ENCODE data around the gene TWIST2. TPM values are rescaled to one million over a fixed set of nuclear protein-coding genes. Genes with fewer than 3 reads are reported as not detected.

Gene TWIST2
- total RNA-seq, 3 donors from 2014 or later: 1.1 to 13.4 (median 3.1) TPM

DNA sequence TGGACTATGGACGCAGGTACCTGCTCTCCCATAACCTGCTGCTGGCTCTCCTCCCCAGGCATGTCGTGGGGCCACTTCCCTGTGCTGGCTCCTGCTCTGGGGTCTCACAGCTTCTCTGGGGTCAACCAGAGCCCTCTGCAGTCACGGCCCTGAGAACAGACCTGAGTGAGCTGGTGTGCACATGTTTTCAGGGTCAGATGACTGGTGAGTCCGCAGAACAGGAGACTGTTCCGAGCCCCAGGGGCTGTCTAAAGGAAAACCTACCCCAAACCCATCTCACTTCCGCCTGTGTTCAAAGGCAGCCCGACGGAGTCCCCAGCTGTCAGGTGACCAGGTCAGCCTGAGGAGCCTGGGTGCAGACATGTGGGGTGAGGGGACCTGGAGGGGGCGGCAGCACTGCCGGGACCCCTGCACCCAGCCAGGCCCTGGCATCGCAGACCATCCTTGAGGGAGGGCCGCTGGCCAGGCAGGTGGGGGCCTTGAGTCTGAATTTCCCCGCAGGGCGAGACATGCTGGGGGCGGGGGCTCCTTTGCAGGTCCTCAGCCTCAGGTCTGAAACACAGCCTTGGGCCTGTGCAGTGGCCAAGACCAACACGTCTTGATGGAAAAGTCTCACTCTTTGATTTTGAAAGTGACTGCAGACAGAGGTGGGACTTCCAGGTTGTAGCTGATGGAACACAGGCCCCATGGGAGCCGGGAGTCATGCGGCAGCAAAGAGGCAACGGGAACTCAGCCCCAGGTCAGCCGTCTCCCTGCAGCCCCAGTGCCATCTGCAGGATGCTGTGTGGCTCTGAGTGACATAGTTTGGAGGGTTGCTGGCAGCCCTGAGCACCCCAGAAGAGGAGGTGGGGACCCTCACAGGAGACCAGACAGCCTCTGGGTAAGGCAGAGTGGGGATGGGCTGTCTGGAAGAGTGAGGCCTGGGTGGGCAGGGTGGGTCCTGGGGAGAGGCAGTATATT is 65.3 kb downstream of the TWIST2 start:
- TF ChIP-seq, protein P1, sequence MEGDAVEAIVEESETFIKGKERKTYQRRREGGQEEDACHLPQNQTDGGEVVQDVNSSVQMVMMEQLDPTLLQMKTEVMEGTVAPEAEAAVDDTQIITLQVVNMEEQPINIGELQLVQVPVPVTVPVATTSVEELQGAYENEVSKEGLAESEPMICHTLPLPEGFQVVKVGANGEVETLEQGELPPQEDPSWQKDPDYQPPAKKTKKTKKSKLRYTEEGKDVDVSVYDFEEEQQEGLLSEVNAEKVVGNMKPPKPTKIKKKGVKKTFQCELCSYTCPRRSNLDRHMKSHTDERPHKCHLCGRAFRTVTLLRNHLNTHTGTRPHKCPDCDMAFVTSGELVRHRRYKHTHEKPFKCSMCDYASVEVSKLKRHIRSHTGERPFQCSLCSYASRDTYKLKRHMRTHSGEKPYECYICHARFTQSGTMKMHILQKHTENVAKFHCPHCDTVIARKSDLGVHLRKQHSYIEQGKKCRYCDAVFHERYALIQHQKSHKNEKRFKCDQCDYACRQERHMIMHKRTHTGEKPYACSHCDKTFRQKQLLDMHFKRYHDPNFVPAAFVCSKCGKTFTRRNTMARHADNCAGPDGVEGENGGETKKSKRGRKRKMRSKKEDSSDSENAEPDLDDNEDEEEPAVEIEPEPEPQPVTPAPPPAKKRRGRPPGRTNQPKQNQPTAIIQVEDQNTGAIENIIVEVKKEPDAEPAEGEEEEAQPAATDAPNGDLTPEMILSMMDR (IDR thresholded peaks at IDR 0.05): no peak
- Histone ChIP-seq H3K4me1 (ENCODE audit: low read depth) (no peaks in the 10 kb centered on the region), H3K4me3 (no peak overlapping the region), H3K9me3 (no peaks in the 10 kb centered on the region), H3K36me3 (ENCODE audit: low read depth) (no peaks in the 10 kb centered on the region)
- ATAC-seq: no peak
- intact Hi-C loops (cut with DNase I, micrococcal nuclease): no loop called here
- no peak for DNase-seq

DNA sequence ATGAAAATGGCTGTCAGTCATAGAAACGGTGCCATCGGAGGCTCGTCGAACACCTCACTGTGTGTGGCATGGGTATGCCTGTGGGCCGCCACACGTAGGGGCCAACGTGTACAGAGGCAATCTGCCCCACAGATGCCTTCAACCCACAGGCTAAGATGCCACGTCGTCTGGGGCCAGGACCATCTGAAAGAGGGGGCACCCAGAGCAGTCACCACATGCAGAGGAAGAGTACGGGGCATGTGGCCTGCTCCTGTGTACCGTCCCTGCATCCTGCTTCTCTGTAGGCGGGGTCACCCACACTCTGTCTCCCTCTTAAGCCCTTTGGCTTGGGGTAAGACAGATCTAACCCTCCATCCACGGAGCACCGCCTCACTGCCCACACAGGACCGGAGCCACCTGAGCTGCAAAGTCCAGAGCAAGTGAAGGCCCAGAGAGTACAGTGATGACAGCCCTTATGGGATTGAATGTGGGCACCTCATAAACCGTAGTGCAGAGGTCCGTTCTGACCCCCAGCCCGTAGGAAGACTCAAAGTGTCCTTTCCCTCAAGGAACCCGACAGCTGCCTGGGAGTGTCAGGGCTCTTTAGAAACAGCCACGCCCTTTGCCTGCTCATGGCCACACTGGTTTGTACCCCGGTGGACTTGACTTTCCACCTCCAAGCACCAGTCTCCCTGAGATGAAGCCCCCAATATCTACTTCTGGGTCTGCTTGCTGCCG is 66.2 kb downstream of the TWIST2 start:
- Histone ChIP-seq H3K9me3 (no peaks in the 10 kb centered on the region), H3K36me3 (ENCODE audit: low read depth) (no peaks in the 10 kb centered on the region), H3K4me3 (no peak overlapping the region), H3K4me1 (ENCODE audit: low read depth) (no peaks in the 10 kb centered on the region)
- DNase-seq (no peak), ATAC-seq (no peak)
- intact Hi-C loops (cut with DNase I, micrococcal nuclease): no loop called here
- TF ChIP-seq, protein P1 (IDR thresholded peaks at IDR 0.05): no peak

DNA sequence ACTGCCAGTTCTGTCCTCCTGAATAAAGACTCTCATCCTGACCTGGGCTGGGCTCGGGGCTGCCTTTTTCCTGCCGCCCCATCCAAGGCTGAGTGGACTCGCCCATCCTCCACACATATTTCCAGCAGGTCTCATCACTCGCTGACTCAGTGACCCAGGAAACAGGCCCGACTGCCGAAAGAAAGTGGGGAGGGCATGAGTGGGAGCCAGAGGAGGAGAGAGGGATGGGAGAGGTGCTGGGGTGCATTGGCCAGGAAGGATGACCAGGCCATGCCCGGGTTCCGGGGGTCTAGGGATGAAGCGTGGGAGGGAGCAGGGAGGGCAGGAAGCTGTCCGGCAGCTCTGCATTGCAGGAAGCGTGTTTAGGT is 66.7 kb downstream of the TWIST2 start:
- Histone ChIP-seq H3K4me1 (ENCODE audit: low read depth) (no peaks in the 10 kb centered on the region), H3K4me3 (no peak overlapping the region), H3K36me3 (ENCODE audit: low read depth) (no peaks in the 10 kb centered on the region), H3K9me3 (no peaks in the 10 kb centered on the region)
- intact Hi-C loops (cut with DNase I, micrococcal nuclease): no loop called here
- ATAC-seq: no peak
- TF ChIP-seq, protein P1 (IDR thresholded peaks at IDR 0.05): no peak
- DNase-seq: no peak

DNA sequence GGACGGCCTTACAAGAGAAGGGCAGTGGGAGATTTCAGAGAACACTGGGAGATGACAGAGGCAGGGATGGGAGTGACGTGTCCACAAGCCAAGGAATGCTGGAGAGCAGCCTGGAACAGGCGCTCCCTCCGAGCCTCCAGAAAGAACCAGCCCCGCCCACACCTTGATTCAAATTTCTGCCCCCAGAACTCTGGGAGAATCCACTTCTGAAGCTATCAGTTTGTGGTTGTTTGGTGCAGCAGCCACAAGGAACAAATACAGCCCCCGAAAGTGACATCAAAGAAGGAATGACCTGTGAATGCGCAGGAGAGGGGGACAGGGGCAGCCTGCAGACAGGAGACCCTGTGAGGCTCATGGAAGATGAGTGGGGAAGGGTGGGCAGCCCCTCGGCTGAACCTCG is 67.3 kb downstream of the TWIST2 start:
- TF ChIP-seq, protein P1 (IDR thresholded peaks at IDR 0.05): no peak
- Histone ChIP-seq H3K4me1 (ENCODE audit: low read depth) (no peaks in the 10 kb centered on the region), H3K9me3 (no peaks in the 10 kb centered on the region), H3K4me3 (no peak overlapping the region), H3K36me3 (ENCODE audit: low read depth) (no peaks in the 10 kb centered on the region)
- ATAC-seq (no peak), DNase-seq (no peak)
- intact Hi-C loops (cut with DNase I, micrococcal nuclease): no loop called here

DNA sequence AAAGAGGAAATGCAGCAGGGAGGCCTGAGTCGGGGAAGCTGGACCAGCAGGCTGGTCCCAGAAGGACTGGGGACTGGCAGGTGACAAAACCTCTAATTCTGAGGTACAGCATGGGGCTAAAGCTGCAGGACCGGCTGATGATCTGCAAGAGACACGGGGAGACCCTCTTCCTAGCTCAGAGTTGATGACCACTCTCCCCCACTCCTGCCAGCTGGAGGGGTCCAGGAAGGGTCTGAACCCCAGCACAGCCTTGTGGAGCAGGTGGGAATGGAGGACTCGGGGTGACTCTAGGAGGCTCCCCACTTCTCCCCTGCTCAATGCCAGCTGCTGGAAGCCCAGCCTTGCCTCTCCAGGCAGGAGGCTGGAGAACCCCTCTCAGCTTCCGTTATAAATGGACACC is 67.7 kb downstream of the TWIST2 start:
- intact Hi-C loops (cut with DNase I, micrococcal nuclease): no loop called here
- Histone ChIP-seq H3K4me3 (no peak overlapping the region), H3K36me3 (ENCODE audit: low read depth) (no peaks in the 10 kb centered on the region), H3K9me3 (no peaks in the 10 kb centered on the region), H3K4me1 (ENCODE audit: low read depth) (no peaks in the 10 kb centered on the region)
- TF ChIP-seq, protein P1 (IDR thresholded peaks at IDR 0.05): no peak
- ATAC-seq: no peak
- DNase-seq: no peak

Data from mucosa of descending colon (tissue), 3 donors.